Fibroblast of the conjunctiva (primary cell): ENCODE data around the gene CLRN1.
A peak's percentile ranks its signal among the peaks of the same experiment; 100 is the strongest.

Experiments
- DNase-seq: peaks from one replicate; pipeline ENCODE4 v3.0.0-alpha.2; 2010; ENCODE audit warnings: low read depth

Gene CLRN1

GRCh38 chr3:150920236-150920635 lies 52.3 kb downstream of the CLRN1 start:
- DNase-seq, result no peak

- no peak for DNase-seq
Measured at GRCh38 chr3:150917951-150918350, 54.6 kb downstream of the CLRN1 start.

GRCh38 chr3:150913133-150913922 lies 59.2 kb downstream of the CLRN1 start:
- no peak for DNase-seq

- no peak for DNase-seq
Measured at GRCh38 chr3:150912501-150912900, 60.0 kb downstream of the CLRN1 start.

- DNase-seq, result no peak
Measured at GRCh38 chr3:150911771-150912170, 60.8 kb downstream of the CLRN1 start.

GRCh38 chr3:150906461-150906860 lies 66.1 kb downstream of the CLRN1 start:
- DNase-seq, result no peak

GRCh38 chr3:150905746-150906145 lies 66.8 kb downstream of the CLRN1 start:
- DNase-seq, result no peak

GRCh38 chr3:150905339-150905738 lies 67.2 kb downstream of the CLRN1 start, which contains the start of gene MINDY4B:
MINDY4B (minus strand) TSS chr3:150905439; CDS start chr3:150905439, 0 bp downstream.
- DNase-seq, result no peak

- no peak for DNase-seq
Measured at GRCh38 chr3:150902988-150903387, 69.5 kb downstream of the CLRN1 start.

- DNase-seq, result no peak
Measured at GRCh38 chr3:150901793-150902192, 70.7 kb downstream of the CLRN1 start.

- DNase-seq, result no peak
Measured at GRCh38 chr3:150899141-150899540, 73.4 kb downstream of the CLRN1 start.

GRCh38 chr3:150898046-150898754 lies 74.3 kb downstream of the CLRN1 start:
- no peak for DNase-seq

GRCh38 chr3:150897592-150897991 lies 74.9 kb downstream of the CLRN1 start:
- DNase-seq, result no peak

- no peak for DNase-seq
Measured at GRCh38 chr3:150890831-150891230, 81.7 kb downstream of the CLRN1 start.

GRCh38 chr3:150890295-150890694 lies 82.2 kb downstream of the CLRN1 start:
- DNase-seq, result peak; percentile 14

GRCh38 chr3:150889106-150889505 lies 83.4 kb downstream of the CLRN1 start:
- DNase-seq, result no peak

GRCh38 chr3:150887031-150887430 lies 85.5 kb downstream of the CLRN1 start:
- DNase-seq, result no peak

GRCh38 chr3:150885535-150885934 lies 87.0 kb downstream of the CLRN1 start:
- no peak for DNase-seq

- no peak for DNase-seq
Measured at GRCh38 chr3:150878996-150879575, 93.4 kb downstream of the CLRN1 start.

- DNase-seq, result no peak
Measured at GRCh38 chr3:150878290-150878689, 94.2 kb downstream of the CLRN1 start.

GRCh38 chr3:150877303-150877702 lies 95.2 kb downstream of the CLRN1 start:
- DNase-seq, result no peak

- no peak for DNase-seq
Measured at GRCh38 chr3:150876611-150877265, 95.8 kb downstream of the CLRN1 start.
